ENCODE data around the gene AADAC. TPM values are rescaled to one million over a fixed set of nuclear protein-coding genes. Genes with fewer than 3 reads are reported as not detected.

AADAC gene
- total RNA-seq, 3 donors from 2014 or later, result 4.5 TPM; not detected in 2

GRCh38 chr3:151863611-151864010 lies 49.7 kb downstream of the AADAC start:
- no peak for DNase-seq (ENCODE audit: low spot score in 2 of 2)
- no peaks in the 10 kb centered on the region for H3K27me3 ChIP-seq
- no peaks in the 10 kb centered on the region for H3K36me3 ChIP-seq
- no peaks in the 10 kb centered on the region for H3K4me1 ChIP-seq
- no peak overlapping the region for H3K4me3 ChIP-seq
- H3K27ac ChIP-seq, result no peak overlapping the region
- intact Hi-C loops (cut with DNase I; ENCODE audit: low total_unique reads), result no loop called here
- no peaks in the 10 kb centered on the region for H3K9me3 ChIP-seq
- TF ChIP-seq POLR2AphosphoS5 (IDR thresholded peaks at IDR 0.05), result no peak
- TF ChIP-seq CTCF (IDR thresholded peaks at IDR 0.05), result no peak
- no peak for TF ChIP-seq POLR2A (IDR thresholded peaks at IDR 0.05)

GRCh38 chr3:151864423-151865101 lies 50.6 kb downstream of the AADAC start:
- intact Hi-C loops (cut with DNase I; ENCODE audit: low total_unique reads), result no loop called here

GRCh38 chr3:151866711-151867410 lies 52.9 kb downstream of the AADAC start:
- DNase-seq (ENCODE audit: low spot score in 2 of 2), result no peak
- Histone ChIP-seq H3K4me3 (no peak overlapping the region), H3K27ac (no peak overlapping the region), H3K27me3 (no peaks in the 10 kb centered on the region), H3K36me3 (no peaks in the 10 kb centered on the region), H3K9me3 (no peaks in the 10 kb centered on the region), H3K4me1 (no peaks in the 10 kb centered on the region)
- intact Hi-C loops (cut with DNase I; ENCODE audit: low total_unique reads), result no loop called here
- TF ChIP-seq CTCF (IDR thresholded peaks at IDR 0.05) (no peak), POLR2A (IDR thresholded peaks at IDR 0.05) (no peak), POLR2AphosphoS5 (IDR thresholded peaks at IDR 0.05) (no peak)

More at GRCh38 chr3:151864423-151865101, 50.6 kb downstream of the AADAC start:
- Histone ChIP-seq H3K27ac (no peak overlapping the region), H3K4me3 (no peak overlapping the region), H3K4me1 (no peaks in the 10 kb centered on the region), H3K36me3 (no peaks in the 10 kb centered on the region), H3K9me3 (no peaks in the 10 kb centered on the region), H3K27me3 (no peaks in the 10 kb centered on the region)
- TF ChIP-seq CTCF (IDR thresholded peaks at IDR 0.05), result no peak
- TF ChIP-seq POLR2A (IDR thresholded peaks at IDR 0.05), result no peak
- no peak for TF ChIP-seq POLR2AphosphoS5 (IDR thresholded peaks at IDR 0.05)
- DNase-seq (ENCODE audit: low spot score in 2 of 2), result no peak

- Histone ChIP-seq H3K4me1 (no peaks in the 10 kb centered on the region), H3K36me3 (no peaks in the 10 kb centered on the region), H3K9me3 (no peaks in the 10 kb centered on the region), H3K27me3 (no peaks in the 10 kb centered on the region), H3K27ac (no peak overlapping the region), H3K4me3 (no peak overlapping the region)
- TF ChIP-seq POLR2AphosphoS5 (IDR thresholded peaks at IDR 0.05), result no peak
- intact Hi-C loops (cut with DNase I; ENCODE audit: low total_unique reads), result no loop called here
- no peak for DNase-seq (ENCODE audit: low spot score in 2 of 2)
Observed at GRCh38 chr3:151867666-151868065, 53.8 kb downstream of the AADAC start.

- no peak overlapping the region for H3K27ac ChIP-seq
- no peak for DNase-seq (ENCODE audit: low spot score in 2 of 2)
- H3K4me1 ChIP-seq, result no peaks in the 10 kb centered on the region
- no peak for TF ChIP-seq POLR2AphosphoS5 (IDR thresholded peaks at IDR 0.05)
- TF ChIP-seq CTCF (IDR thresholded peaks at IDR 0.05), result no peak
- TF ChIP-seq POLR2A (IDR thresholded peaks at IDR 0.05), result no peak
- no peaks in the 10 kb centered on the region for H3K9me3 ChIP-seq
- H3K4me3 ChIP-seq, result no peak overlapping the region
- intact Hi-C loops (cut with DNase I; ENCODE audit: low total_unique reads), result no loop called here
- no peaks in the 10 kb centered on the region for H3K36me3 ChIP-seq
- H3K27me3 ChIP-seq, result no peaks in the 10 kb centered on the region
Observed at GRCh38 chr3:151869181-151869580, 55.3 kb downstream of the AADAC start.
